GM19099 (cell line): ENCODE data around the gene PSG6.
"Not testable (repeated sequence)": the region's sequence is repeated elsewhere in the genome, so short reads cannot be mapped to it uniquely, and the experiment has no call there.

ENCODE experiments used
- POLR2A ChIP-seq: IDR thresholded peaks from 3 replicates; pipeline ENCODE4 v1.6.1; 2011; ENCODE audit warnings: low read depth; ENCODE audit not compliant: insufficient read length; ENCODE audit errors: extremely low read depth

The PSG6 gene

GRCh38 chr19:42917634-42918033, at the start of gene PSG6:
Gene PSG6 (minus strand): TSS chr19:42917894. CDS start chr19:42917792, 102 bp downstream.
- not testable (repeated sequence) for TF ChIP-seq POLR2A

- no peak for TF ChIP-seq POLR2A
Observed at GRCh38 chr19:42965176-42965575, 47.5 kb upstream of the PSG6 start.

GRCh38 chr19:42961119-42961518, 43.4 kb upstream of the PSG6 start:
- no peak for TF ChIP-seq POLR2A

- no peak for TF ChIP-seq POLR2A
Observed at GRCh38 chr19:42942187-42942789, 24.6 kb upstream of the PSG6 start.

DNA sequence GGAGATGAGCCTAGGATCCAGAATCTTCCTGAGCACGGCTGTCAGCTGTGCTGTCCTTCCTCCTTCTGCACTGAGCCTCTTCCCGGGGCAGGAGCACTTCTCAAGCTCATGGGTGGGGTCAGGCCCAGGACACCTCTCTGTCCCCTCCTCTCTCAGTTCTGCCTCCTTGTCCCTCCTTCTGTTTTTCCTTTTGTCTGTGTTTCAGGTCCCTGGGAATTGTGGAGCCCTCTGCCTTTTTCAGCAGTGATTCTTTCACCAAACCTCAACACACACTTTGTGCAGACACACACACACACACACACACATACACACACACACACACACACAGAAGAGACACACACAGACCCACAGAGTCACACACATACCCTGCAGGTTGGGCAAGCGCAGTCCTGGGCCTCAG, 19.4 kb upstream of the PSG6 start, which contains the start of gene PSG7:
TSS of gene PSG7 (minus strand) at position 101 of the 400 bp plus-strand sequence. CDS start 131 bp downstream, outside the sequence.
- TF ChIP-seq POLR2A: not testable (repeated sequence)

DNA sequence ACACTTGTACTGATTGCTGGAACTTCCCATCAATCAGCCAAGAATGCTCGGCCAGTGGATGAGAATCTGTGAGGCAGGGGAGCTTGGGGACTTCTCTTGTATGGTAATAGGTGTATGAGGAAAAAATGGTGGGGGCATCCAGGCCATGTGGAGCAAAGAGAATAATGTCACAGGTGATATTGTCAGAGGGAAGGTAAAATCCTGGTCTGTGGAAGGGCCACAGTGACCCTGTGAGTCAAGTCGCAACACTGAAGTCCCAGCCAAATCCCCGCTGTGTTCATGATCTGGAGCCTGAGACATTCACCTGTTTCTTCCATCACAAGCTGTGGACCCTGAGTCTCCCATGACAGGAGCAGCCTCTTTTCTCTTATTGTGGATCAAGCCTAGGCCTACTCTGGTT, 11.2 kb upstream of the PSG6 start:
- no peak for TF ChIP-seq POLR2A

GRCh38 chr19:42926781-42927180, 9.1 kb upstream of the PSG6 start:
- no peak for TF ChIP-seq POLR2A

GRCh38 chr19:42919757-42920079, 2.0 kb upstream of the PSG6 start:
- no peak for TF ChIP-seq POLR2A

DNA sequence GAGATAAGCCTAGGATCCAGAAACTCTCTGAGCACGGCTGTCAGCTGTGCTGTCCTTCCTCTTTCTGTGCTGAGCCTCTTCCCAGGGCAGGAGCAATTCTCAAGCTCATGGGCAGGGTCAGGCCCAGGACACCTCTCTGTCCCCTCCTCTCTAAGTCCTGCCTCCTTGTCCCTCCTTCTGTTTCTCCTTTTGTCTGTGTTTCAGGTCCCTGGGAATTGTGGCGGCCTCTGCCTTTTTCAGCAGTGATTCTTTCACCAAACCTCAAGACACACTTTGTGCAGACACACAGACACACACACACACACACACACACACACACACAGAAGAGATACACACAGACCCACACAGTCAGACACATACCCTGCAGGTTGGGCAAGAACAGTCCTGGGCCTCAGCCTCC, 38.1 kb downstream of the PSG6 start, which contains the start of gene PSG1:
TSS of gene PSG1 (minus strand) at position 101 of the 400 bp plus-strand sequence. CDS start 132 bp downstream, outside the sequence.
- no peak for TF ChIP-seq POLR2A

DNA sequence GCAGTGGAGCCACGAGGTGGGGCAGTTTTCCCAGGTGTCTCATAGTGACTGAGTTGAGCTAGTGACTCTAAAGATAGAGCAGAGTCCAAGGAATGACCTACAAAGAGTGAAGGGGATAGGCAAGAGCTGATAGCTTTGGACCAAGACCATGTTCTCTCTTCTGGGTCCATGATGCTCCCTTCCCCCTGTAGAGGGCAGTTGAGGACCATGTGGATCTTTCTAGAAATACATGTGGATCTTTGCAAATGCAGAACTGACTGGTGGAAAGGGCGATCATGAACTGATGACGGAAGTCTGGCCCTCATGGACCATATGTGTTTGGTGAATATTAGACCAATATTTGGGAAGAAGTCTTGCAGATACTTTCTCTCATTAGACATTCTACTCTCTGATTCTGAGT, 45.1 kb downstream of the PSG6 start:
- no peak for TF ChIP-seq POLR2A

- TF ChIP-seq POLR2A: no peak
Observed at GRCh38 chr19:42857544-42857867, 60.2 kb downstream of the PSG6 start.
